ENCODE data around the gene SLC7A5.

SLC7A5 gene

DNA sequence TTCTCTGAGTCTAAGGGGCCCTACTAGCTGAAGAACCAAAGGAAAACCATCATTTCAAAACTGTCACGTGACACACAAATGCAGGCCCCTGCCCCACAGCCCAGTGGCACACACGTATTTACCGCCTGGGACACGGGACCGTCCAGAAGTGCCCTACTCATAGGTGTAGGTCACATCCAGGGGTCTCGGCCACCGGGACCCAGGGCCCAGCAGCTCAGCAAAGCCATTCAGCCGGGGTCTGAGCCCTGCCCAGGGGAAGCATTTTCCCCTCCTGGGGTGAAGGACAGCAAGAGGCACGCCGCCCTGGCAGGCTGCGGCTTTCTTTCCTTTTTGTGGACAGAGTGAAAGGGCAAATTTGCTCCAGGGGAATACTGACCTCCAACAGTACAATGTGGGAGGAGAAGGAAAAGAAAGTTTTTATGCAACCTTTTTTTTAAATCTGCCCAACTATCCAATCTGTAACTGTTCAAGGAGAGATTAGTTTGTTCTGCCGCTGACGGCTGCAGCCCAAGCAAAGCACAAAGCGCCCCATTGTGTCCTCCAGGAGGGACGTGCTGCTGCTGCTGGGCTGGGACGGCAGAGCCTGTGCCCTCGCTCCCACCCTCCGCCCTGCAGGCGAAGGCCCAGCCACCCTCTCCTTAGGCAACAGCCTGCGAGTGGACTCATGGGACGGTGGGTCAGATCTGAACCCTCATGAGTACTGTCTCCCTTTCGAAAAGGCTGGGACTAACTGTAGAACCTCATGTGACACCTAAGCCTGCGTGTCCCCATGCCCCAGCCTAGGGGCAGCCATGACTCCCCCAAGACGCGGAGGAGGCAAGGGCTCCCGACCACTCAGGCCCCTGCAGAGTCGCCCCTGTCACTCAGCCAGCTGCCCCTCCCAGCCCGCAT is 21.3 kb downstream of the SLC7A5 start:
- FAIRE-seq, result no peak
- DNase-seq (ENCODE audit: insufficient read length, low spot score), result no peak

DNA sequence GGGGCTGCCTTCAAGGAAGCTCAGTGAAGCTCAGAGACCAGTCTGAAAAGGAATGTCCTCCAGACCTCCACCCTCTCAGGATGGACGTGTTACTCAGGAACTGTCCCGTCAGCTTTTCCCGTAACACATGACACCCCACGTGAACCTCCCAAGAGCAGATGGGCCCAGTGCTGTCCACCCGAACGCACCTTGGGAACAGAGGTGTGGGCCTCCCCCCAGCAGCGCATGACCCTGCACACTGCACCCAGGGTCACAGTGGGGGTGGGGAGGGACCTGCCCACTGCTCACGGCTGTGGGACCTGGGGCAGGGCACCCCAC is 21.9 kb downstream of the SLC7A5 start:
- DNase-seq (ENCODE audit: insufficient read length, low spot score) (no peak), FAIRE-seq (no peak)

DNA sequence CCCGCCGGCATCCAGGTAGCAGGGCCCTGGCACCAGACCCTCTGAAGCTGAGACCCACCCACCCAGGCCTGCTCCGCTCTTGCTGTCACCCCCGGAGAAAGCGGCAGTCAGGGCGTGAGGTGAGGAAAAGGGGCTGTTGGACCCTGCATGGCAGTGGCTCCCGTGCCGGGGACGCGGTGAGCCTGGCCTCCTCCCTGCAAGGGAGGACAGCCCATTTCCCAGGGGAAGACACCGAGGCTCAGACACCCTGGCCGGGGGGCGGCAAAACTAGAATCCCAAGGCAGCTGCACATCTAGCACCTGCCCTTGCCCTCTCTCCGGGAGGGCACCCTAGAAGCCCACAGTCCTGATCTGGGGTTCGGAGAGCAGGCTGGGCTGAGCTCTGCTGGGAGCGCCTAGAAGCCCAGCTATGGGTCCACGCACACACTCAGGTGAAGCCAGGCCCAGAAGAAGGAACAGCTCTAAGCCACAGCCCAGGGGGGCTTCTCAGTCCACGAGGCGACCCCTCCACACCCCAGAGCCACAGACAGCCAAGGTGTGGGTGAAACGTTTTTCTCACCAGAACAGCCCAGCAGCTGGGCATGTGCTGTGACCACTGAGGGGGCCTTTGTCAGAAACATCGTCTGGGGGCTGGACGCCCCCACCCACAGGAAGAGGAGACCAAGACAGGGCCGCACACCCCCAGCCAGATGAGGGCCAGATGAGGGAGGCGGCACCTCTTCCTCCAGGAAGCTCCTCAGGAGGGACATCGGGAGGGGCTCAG is 22.4 kb downstream of the SLC7A5 start:
- FAIRE-seq (no peak), DNase-seq (ENCODE audit: insufficient read length, low spot score) (no peak)

DNA sequence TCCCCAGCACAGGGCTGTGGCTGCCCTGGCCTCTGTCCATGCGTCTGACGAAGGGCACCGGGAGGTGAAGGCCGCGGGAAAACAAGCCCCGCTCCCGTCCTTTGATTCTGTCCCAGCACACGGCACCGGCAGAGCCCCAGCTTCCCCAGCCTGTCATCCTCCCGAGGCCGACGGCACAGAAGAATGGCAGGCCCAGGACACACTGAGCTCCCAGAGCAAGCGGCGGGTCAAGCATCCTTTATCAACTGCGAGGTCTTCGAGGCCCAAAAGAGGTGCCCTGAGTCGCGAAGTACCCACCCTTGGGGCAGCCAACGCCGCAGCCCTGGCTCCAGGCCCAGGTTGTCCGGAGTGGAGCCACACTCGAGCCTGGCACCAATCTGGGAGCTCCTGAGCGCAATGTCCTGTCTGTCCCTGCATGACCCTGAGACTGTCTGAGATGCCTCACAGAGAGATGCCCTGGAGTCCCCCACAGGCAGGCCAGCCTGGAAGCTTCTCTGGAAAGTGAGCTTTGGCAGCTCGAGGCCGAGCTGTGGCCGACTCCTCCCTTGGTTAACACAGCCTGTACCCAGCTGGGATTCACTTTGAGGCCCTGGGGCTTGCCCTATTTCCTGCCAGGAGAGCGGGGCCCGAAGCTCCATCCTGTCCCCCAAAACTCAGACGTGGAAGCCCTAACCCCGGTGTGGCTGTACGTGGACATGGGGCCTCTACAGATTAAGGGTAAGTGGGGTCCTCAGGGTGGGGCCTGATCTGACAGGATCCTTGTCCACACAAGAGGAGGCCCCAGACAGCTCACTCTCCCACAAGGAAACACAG is 23.3 kb downstream of the SLC7A5 start:
- FAIRE-seq, result no peak

DNA sequence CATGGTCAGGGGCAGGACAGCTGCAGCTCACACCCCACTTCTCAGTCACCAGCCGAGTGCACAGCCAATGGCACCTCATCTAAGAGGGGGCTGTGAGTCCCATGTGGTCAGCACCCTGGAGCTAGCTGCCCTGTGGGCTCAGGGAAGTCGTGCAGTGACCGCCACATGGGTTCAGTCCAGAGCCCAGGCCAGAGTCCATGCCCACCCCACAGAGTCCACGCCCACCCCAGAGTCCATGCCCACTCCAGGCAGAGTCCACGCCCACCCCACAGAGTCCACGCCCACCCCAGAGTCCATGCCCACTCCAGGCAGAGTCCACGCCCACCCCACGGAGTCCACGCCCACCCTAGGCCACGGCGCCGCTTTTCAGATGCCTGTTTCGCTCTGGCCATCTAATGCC is 24.1 kb downstream of the SLC7A5 start:
- peak; percentile 60 for FAIRE-seq
- no peak for DNase-seq (ENCODE audit: insufficient read length, low spot score)

More for the DNA sequence above, 23.3 kb downstream of the SLC7A5 start:
- DNase-seq (ENCODE audit: insufficient read length, low spot score), result no peak

DNA sequence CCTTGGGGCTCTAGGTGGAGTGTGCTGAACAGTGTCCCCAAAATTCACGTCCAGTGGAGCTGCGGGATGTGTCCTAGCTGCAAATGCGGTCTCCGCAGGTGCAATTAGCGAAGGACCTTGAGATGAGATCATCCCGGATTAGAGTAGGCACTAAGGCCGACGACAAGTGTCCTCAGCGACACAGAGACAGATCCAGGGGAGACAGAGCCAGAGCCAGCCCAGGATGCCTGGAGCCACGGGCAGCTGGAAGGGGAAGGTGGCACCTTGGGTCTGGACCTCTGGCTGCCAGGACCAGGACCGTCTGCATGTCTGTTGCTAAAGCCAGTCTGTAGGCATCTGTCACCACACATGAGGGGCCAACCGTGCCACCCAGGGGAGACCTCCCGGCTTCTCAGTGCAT is 24.5 kb downstream of the SLC7A5 start:
- no peak for FAIRE-seq
- no peak for DNase-seq (ENCODE audit: insufficient read length, low spot score)

DNA sequence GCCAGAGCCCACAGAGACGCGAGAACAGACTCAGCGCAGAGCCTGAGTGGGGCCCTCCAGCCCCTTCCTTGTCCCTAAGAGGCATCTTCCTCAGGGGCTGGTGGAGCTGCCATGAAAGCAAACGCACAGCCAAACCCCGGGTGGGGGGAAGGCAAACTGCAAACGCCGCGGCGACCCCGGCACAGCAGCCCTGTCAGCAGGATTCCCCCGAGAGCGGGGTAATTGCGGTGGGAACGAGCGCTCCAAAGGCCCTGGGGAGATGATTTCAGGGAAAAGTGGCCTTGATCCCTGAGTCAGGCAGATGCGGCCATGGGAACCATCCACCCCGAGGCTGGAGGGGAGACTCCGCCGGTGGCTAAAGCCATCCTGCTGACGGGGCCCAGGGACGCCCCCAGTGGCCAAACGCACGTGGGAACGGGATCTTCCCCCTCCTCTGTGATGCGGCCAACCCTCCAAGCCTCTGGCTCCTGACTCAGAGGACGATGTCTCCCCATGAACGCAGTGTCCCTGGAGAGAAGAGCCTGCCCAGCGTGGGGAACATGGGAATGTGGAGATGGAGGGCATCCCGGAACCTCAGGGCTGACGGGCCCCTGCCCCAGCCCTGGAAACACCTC is 25.1 kb downstream of the SLC7A5 start:
- FAIRE-seq, result no peak
- no peak for DNase-seq (ENCODE audit: insufficient read length, low spot score)

DNA sequence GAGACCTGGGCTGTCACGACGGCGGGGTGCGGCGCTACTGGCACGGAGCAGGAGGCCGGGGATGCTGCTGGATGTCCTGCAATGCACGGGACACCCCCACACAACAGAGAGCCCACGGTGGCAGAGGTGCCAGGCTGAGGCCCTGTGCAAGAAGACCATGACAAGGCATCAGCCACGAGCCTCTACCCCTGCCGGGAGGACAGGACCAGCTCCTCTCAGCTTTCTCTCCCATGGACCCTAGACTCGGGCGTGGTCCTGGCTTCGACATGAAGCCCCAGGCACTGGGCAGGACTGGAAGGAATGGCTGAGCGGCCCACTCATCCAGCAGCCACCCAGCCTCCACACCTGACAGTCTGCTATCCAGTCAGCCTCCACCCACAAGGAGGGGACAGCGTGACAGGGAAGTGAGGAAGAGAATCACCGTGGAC is 25.6 kb downstream of the SLC7A5 start:
- DNase-seq (ENCODE audit: insufficient read length, low spot score), result no peak
- no peak for FAIRE-seq

DNA sequence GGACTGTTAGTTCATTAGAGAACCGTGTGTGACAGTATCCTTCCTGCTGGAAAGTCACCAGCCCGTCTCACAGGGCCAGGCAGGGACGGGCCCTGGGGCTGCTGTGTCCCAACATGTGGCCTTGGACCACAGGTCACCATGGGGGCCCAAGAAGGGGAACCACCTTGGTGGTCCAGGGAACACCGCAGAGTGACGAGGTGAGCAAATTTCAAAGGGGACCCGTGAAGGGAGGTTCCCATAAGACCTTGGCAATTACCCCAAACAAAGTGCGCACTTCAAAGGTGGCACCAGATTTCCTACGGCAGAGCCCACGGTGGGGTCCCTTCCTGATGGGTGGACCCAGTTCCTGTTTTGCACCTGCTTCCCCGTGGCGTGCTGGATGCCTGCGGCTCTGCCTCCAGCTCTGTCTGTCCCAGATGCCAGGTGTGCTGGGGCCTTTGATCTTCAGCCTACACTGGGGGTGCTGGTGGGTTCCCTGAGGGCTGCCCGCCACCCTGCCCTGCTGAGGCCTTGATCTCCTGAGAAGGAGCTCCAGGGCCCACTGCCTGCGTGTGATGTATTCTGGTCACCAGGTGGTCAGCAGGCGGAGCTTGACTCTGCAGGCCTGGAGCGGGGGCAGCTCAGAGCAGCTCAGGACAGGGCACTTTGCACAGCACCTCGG is 27.0 kb downstream of the SLC7A5 start:
- no peak for FAIRE-seq
- DNase-seq (ENCODE audit: insufficient read length, low spot score), result no peak

DNA sequence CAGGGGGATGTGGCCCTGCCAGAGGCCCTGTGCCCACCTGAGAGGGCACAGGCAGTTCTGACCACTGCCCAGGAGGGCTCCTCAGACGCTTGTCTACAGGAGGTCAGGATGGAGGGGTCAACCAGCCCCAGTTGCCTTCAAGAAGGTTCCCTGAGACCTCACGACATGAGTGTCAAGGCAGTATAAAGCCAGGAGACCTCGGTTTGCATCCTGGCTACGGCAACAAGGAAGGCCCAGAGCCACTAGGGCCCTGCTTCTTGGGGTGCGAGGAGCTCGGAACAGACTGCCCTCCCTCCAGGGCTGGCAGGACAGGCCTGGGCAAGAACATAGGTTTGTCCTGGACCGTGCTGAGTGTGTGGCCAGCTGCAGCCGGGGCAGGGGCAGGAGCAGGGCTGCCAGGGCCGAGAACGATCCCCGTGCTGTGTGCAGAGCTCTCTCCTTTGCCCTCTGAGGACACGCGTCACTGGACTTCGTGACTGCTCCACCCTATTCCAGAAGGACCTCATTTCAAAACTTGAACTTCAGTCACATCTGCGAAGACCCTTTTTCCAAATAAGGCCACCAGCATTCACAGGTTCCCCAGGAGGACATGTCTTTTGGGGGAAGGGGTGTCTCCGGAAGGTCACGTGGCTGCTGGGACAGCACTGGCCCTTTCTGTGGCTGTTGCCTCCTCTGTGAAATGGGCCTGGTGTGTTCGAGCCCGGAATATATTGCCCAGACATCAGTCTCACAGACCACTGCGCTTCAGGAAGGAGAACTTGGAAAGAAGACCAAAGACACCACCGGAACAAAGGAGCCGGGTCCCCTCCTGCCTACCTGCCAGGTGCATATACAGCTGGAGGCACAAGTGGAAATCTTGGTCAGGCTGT is 27.7 kb downstream of the SLC7A5 start:
- DNase-seq (ENCODE audit: insufficient read length, low spot score) (no peak), FAIRE-seq (no peak)

DNA sequence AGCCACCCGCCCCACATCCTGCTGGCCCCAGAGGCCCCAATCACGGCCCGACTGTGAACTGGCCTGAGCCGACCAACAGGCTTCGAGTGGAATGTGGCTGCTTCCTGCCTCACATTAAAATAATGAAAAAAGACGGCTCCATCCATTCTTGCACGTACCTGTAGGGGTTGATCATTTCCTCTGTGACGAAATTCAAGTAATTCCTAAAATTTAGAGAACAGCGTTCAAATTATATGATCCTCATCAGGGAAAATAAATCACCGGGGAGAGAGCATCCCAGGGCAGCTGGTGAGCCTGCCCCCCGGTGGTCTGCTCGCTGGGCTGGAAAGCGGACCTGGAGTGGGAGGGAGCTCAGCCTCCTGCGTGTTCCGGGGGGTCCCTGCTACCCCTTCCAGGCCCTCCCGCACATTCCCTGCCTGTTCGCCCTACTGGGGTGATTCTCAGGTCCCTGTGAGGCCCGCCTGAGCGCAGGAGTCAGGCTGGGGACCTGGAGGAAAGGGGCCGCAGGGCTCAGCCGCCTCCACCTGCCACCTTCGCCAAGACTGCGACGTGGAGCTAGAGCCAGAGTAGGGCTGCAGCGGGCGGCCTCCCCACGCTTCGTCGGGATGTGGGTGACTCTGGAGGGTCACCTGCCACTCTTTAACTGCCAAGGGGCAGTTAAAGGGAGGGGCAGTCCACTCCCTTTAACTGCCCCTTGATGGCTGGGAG is 28.9 kb downstream of the SLC7A5 start:
- DNase-seq (ENCODE audit: insufficient read length, low spot score), result no peak

DNA sequence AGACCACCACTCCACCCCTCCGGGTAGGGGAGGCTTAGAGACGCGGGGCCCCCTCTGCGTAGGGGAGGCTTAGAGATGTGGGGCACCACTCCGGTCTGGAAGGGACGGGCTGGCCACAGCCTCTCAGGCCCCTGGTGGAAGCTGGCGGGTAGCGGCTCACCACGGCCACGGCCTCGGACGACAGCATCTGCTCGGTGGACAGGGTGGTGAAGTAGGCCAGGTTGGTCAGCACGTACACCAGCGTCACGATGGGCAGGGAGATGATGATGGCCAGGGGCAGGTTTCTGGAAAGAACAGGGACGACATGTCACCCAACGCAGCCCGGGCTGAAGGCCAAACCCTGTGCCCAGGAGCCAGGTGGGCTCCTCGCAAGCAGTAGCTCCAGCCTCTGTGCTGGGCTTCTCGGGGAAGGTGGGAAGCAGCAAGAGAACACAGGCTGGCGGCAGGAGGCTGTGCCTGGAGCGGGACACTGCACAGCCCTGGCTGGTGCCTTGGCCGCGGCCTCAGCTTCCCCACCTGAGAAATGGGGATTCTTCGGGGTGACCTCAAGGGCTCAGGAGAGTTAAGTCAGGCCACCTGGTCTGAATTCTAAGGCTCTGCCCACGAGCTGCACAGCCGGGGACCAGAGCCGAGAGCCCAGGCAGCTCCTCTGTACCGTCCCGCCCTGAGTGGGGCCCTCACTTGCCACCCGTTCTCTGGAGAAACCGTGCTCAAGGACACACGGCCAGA is 29.6 kb downstream of the SLC7A5 start:
- FAIRE-seq (no peak), DNase-seq (ENCODE audit: insufficient read length, low spot score) (no peak)

More for the DNA sequence above, 28.9 kb downstream of the SLC7A5 start:
- peak; percentile 13 for FAIRE-seq

DNA sequence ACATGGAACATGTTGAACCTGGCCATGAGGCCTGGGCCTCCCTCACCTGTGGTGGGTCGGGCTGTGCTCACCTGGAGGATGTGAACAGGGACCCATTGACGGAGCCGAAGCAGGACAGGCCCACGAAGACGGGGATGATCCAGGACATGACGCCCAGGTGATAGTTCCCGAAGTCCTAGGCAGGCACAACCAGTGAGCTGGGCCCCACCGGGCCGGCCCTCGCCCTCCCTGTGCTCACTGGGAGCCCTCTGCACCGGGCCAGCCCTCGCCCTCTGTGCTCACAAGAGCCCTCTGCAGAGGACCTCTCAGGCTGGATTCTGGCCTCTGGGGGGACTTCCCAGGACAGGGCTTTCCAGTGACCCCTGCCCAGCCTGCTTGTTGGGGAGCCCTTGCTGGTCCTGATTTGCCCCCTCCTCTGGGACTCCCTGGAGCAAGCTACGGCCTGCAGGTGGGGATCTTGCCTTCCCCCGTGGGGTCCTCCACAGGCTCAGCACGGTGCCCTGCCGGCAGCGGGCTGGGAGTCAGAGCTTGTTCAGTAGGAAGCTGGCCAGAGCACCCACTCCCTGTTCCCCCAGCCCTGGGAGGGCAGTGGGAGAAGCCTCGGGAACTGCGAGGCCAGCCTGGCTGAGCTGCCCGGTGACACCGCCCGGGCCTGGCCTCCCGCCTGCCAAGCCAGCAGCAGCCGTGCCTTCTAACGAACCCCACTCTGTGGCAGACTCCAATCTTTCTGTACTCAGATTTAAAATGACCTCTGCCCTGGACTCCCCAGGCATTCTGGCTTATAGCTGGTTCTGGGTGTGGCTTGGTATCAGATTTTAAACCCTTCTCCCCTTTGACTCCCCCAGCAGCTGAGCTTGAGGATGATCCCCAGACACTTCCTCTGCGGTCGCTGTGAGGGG is 30.4 kb downstream of the SLC7A5 start:
- FAIRE-seq, result no peak
- no peak for DNase-seq (ENCODE audit: insufficient read length, low spot score)

DNA sequence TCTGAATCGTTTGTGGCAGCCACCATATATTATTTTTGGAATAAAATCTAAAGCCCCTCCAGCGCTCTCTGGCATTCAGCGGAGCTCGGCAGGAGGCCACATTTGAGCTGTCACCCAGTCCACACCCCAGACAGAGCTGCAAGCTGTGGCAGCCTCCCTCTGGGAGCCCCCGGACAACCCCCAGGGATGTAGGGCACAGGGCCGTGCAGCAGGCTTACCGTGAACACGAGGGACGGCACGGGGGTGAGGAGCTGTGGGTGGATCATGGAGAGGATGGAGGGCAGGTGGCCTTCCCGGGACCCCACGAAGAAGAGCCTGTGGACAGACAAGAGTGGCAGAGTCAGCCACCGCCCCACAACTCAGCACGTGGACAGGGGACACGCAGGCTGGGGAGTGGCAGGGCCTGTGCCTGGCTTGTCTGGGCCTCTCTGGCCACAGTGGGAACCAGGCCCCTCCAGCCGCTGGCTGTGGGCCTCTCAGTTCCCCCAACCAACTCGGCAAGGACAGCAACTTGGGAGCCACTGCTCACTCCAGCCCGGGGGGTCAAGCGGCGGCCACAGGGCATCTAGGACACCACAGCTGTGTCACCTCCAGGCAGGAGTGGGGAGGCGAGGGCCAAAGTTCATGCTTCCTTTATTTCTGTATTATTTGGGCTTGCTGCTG is 31.5 kb downstream of the SLC7A5 start:
- no peak for DNase-seq (ENCODE audit: insufficient read length, low spot score)
- FAIRE-seq, result no peak

DNA sequence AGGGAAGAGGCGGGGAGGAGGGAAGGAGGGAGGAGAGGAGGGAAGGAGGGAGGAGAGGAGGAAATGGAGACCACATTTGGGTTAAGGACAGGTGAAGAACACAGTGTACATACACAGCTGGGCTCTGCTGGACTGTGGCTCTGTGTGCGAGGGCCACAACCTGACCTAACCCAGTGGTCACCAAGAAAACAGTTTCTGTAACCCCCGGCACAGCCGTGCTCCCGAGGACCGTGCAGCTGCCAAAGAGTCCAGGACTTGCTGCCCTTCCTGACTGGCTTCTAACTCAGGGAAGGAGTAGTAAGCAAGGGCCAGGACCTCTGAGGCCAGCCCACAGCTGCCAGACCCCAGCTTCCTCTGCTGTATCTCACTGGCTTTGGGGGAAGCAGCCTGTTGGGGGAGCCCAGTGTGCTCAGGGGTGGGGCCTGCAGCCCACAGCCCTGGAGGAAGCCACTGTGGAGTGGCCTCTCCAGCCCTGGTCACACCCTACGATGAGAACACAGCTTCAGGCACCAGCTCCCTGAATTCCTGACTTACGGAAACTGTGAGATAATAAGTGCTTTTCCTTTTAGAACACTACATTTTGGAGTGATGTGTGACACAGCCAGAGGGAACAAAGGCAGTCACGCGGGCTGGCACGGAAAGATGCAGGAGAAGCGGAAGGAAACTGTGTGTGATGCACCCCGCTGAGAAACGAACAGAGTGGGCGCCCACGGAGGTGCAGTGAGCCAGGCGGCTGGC is 32.3 kb downstream of the SLC7A5 start:
- FAIRE-seq, result no peak
- DNase-seq (ENCODE audit: insufficient read length, low spot score), result no peak

DNA sequence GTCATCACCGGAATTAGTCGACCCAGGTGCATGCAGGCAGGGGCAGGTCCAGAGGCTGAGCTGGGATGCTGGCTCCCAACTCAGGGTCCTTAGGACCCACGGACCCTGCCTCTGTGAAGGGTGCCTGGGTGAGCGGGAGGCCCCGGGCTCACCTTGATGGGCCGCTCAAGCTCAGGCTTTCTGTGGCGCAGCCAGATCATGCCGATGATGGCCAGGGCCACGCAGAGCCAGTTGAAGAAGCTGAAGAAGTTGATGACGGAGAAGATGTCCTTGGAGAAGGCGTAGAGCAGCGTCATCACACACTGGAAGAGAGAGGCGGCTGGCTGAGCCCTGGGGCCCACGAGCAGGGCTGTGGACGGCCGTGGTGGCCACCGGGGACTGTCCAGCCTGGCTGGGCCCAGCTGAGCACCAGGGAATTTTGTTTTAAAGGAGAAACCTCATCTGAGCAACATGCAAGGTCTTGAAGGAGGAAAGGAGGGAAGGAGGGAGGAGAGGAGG is 32.9 kb downstream of the SLC7A5 start:
- FAIRE-seq (no peak), DNase-seq (ENCODE audit: insufficient read length, low spot score) (no peak)
